Measurements from ENCODE around the gene DLG2. TPM values are rescaled to one million over a fixed set of nuclear protein-coding genes. Genes with fewer than 3 reads are reported as not detected.
A peak's percentile ranks its signal among the peaks of the same experiment; 100 is the strongest.

DLG2 gene
- total RNA-seq, 4 donors from 2014 or later = 37.9 to 71.5 (median 44.9) TPM

DNA sequence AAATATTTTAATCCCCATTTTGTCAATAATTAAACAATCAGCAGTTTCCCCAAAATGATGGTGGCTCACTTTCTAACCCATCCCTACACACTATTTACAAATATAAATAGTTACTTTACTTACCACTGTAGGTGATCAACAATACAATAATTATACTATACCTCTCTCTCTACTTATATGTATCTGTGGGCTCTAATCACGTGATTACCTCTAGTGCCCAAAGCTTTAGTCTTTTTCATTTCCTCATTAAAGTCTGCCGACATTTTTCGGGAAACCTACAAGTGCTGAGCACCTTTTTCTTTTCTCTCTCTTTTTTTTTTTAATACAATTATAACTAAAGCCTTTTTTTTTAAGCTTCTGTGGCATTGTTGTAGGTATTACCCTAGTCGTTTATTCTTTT is 23.9 kb downstream of the DLG2 start:
- H3K9me3 ChIP-seq = no peaks in the 10 kb centered on the region
- TF ChIP-seq POLR2AphosphoS5 (IDR thresholded peaks at IDR 0.05) (no peak), EP300 (IDR thresholded peaks at IDR 0.05) (no peak), POLR2A (IDR thresholded peaks at IDR 0.05) (no peak)
- TF ChIP-seq, protein P1, sequence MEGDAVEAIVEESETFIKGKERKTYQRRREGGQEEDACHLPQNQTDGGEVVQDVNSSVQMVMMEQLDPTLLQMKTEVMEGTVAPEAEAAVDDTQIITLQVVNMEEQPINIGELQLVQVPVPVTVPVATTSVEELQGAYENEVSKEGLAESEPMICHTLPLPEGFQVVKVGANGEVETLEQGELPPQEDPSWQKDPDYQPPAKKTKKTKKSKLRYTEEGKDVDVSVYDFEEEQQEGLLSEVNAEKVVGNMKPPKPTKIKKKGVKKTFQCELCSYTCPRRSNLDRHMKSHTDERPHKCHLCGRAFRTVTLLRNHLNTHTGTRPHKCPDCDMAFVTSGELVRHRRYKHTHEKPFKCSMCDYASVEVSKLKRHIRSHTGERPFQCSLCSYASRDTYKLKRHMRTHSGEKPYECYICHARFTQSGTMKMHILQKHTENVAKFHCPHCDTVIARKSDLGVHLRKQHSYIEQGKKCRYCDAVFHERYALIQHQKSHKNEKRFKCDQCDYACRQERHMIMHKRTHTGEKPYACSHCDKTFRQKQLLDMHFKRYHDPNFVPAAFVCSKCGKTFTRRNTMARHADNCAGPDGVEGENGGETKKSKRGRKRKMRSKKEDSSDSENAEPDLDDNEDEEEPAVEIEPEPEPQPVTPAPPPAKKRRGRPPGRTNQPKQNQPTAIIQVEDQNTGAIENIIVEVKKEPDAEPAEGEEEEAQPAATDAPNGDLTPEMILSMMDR (IDR thresholded peaks at IDR 0.05) = no peak
- H3K27ac ChIP-seq = no peak overlapping the region
- no peak for DNase-seq (ENCODE audit: low spot score in 2 of 2)
- no peaks in the 10 kb centered on the region for H3K27me3 ChIP-seq
- no peak overlapping the region for H3K4me3 ChIP-seq
- WGBS = 90% methylated on average over 4 of the region's 4 CpGs
- no peaks in the 10 kb centered on the region for H3K36me3 ChIP-seq
- no peaks in the 10 kb centered on the region for H3K4me1 ChIP-seq

DNA sequence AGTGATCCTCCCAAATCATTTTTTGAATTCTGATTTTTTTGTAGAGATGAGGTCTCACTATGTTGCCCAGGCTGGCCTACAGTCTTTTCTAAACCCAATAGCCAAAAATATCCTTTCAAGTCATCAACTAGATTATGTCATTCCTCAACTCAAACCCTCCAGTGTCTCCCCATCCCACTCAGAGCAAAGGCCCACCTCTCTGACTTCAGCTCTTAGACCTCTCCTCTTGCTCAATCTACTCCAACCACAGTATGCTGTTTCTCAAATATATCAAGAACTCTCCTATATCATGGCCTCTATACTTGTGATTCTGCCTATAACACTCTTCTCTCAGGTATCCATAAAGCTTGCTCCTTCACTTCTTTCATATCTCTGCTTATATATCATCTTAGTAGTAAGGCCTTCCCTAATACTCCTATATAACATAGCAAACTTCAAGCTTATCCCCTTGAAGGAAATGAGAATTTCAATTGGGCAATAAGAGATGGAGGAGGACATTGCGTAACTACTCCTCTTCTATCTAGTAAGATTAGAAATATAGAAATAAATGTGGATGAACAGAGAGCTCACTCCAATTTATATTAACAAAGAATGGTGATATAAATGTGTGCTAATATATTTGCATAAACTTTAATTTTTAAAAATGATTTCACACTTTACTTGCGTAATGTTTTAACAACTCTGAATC is 24.5 kb downstream of the DLG2 start:
- Histone ChIP-seq H3K4me3 (no peak overlapping the region), H3K9me3 (no peaks in the 10 kb centered on the region), H3K36me3 (no peaks in the 10 kb centered on the region), H3K4me1 (no peaks in the 10 kb centered on the region), H3K27ac (no peak overlapping the region), H3K27me3 (no peaks in the 10 kb centered on the region)
- WGBS = 96% methylated on average over 2 of the region's 2 CpGs
- DNase-seq (ENCODE audit: low spot score in 2 of 2) = no peak
- TF ChIP-seq POLR2AphosphoS5 (IDR thresholded peaks at IDR 0.05) (no peak), EP300 (IDR thresholded peaks at IDR 0.05) (no peak), POLR2A (IDR thresholded peaks at IDR 0.05) (no peak)
- TF ChIP-seq, protein P1 (IDR thresholded peaks at IDR 0.05) = no peak

DNA sequence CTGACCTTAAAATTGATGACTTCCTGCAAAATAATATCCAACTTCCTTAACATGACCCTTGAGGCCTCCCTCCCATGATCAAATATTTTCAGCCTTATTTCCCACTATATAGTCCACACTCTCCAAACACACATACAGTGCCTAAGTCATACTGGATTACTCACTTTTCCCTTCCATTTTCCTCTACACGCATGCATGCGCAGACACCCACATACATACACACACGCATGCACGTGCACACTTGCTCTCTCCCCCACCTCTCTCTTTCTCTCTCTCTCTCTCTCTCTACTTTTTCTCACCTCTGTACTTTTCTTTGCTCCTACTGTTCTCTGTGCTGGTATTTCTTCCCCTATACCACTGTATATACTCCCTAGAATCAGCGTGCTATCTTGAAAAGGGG is 28.1 kb downstream of the DLG2 start:
- Histone ChIP-seq H3K27me3 (no peaks in the 10 kb centered on the region), H3K4me3 (no peak overlapping the region), H3K27ac (no peak overlapping the region), H3K9me3 (no peaks in the 10 kb centered on the region), H3K36me3 (no peaks in the 10 kb centered on the region), H3K4me1 (no peaks in the 10 kb centered on the region)
- 68% methylated on average over 5 of the region's 5 CpGs for WGBS
- TF ChIP-seq POLR2AphosphoS5 (IDR thresholded peaks at IDR 0.05) (no peak), EP300 (IDR thresholded peaks at IDR 0.05) (no peak)
- TF ChIP-seq, protein P1 (IDR thresholded peaks at IDR 0.05) = no peak
- no peak for DNase-seq (ENCODE audit: low spot score in 2 of 2)

DNA sequence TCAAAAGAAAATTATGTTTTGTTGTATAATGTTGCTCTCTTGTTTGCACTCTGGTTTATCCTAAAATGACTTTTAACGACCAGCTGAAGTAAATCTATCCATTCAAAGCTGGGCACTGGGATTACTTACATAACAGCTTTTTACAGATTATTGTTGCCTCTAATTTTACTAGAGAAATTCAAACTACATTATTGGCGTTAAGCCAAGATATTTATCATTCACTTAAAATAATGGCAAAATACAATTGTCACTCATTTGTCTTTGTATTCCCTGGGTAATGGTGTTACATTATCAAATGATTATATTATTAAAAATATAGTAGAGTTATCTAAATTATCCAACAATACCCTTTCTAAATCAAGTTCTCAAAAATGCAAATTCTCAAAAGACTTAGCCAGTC is 30.3 kb downstream of the DLG2 start:
- WGBS = 61% methylated on average over 2 of the region's 2 CpGs
- Histone ChIP-seq H3K27ac (no peak overlapping the region), H3K4me3 (no peak overlapping the region), H3K36me3 (no peaks in the 10 kb centered on the region), H3K4me1 (no peaks in the 10 kb centered on the region), H3K27me3 (no peaks in the 10 kb centered on the region), H3K9me3 (no peaks in the 10 kb centered on the region)
- TF ChIP-seq POLR2AphosphoS5 (IDR thresholded peaks at IDR 0.05) (no peak), EP300 (IDR thresholded peaks at IDR 0.05) (no peak), POLR2A (IDR thresholded peaks at IDR 0.05) (no peak)
- TF ChIP-seq, protein P1 (IDR thresholded peaks at IDR 0.05) = no peak
- DNase-seq (ENCODE audit: low spot score in 2 of 2) = no peak

DNA sequence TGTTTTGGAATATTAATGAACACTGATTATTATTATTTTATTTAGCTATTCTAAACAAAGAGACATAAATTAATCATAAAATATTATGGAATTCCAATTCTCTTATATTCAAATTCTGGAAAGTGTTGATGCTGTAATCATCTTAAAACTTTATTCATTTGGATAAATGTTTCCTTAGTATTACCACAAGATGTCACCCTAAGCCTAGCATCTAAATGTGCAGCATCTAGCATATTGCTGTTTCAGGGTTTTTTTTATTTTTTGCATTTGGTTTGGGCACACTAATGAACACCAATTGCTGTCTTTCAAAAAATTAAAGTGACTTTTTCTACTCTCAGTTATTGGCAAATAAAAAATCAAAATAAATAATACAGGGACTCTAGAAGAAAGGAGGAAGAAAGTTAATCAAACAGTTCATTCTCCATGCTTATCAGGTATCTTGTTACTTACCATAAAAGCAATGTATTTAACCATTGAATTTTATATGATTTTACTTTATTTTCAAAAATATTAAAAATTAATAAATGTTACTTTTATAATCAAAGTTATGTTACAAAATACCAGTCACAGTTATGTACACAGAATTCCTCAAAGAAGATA is 31.8 kb downstream of the DLG2 start:
- H3K27ac ChIP-seq = no peak overlapping the region
- H3K4me3 ChIP-seq = no peak overlapping the region
- H3K4me1 ChIP-seq = no peaks in the 10 kb centered on the region
- DNase-seq (ENCODE audit: low spot score in 2 of 2) = no peak
- no peaks in the 10 kb centered on the region for H3K9me3 ChIP-seq
- TF ChIP-seq, protein P1 (IDR thresholded peaks at IDR 0.05) = peak; percentile 38 to 46
- TF ChIP-seq EP300 (IDR thresholded peaks at IDR 0.05) = no peak
- no peaks in the 10 kb centered on the region for H3K27me3 ChIP-seq
- H3K36me3 ChIP-seq = no peaks in the 10 kb centered on the region

Data from suprapubic skin (tissue), 4 donors.